ENCODE data around the gene SYNE4. TPM values are rescaled to one million over a fixed set of nuclear protein-coding genes. Genes with fewer than 3 reads are reported as not detected.
"Not testable (repeated sequence)": the region's sequence is repeated elsewhere in the genome, so short reads cannot be mapped to it uniquely, and the experiment has no call there.

Gene SYNE4
- total and polyA plus RNA-seq, 12 donors = 0.26 to 0.62 (median 0.37) TPM; not detected in 7

DNA sequence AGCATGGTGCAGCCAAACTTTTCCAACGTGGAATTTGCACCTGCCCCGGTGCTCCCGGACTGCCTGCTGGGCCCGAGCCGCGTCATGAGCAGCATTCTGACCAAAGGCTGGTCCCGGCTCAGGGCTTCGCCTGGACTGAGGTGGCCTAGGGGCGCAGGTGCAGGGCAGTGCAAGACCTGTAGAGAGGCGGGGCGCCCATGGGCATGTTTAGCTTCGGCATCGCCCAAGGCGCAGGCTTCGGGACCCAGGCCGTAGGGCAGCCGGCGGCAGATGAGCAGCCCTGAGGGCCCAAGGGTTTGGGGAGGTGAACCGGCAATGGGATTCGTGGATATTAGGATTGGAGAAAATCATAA, 48.7 kb downstream of the SYNE4 start:
- Histone ChIP-seq H3K36me3 (no peaks in the 10 kb centered on the region), H3K9me3 (peaks cover 0 to 8% (median 0%) of the 10 kb centered on the region in 11 donors), H3K4me3 (peak overlapping the region in 1 of 10 donors; percentile 42), H3K27ac (no peak overlapping the region), H3K4me1 (peaks cover 0 to 16% (median 7%) of the 10 kb centered on the region in 9 donors), H3K27me3 (peaks cover 13 to 74% (median 48%) of the 10 kb centered on the region in 7 donors)
- WGBS, 2 donors = 31 to 35% methylated on average over 20 of the region's 20 CpGs
- ATAC-seq (no peak), DNase-seq (no peak)
- intact Hi-C loops (cut with DNase I) = no loop called here
- TF ChIP-seq, protein P1, sequence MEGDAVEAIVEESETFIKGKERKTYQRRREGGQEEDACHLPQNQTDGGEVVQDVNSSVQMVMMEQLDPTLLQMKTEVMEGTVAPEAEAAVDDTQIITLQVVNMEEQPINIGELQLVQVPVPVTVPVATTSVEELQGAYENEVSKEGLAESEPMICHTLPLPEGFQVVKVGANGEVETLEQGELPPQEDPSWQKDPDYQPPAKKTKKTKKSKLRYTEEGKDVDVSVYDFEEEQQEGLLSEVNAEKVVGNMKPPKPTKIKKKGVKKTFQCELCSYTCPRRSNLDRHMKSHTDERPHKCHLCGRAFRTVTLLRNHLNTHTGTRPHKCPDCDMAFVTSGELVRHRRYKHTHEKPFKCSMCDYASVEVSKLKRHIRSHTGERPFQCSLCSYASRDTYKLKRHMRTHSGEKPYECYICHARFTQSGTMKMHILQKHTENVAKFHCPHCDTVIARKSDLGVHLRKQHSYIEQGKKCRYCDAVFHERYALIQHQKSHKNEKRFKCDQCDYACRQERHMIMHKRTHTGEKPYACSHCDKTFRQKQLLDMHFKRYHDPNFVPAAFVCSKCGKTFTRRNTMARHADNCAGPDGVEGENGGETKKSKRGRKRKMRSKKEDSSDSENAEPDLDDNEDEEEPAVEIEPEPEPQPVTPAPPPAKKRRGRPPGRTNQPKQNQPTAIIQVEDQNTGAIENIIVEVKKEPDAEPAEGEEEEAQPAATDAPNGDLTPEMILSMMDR (IDR thresholded peaks at IDR 0.05) = no peak

GRCh38 chr19:35959040-35959967, 49.3 kb downstream of the SYNE4 start:
- peaks cover 0 to 20% (median 7%) of the 10 kb centered on the region in 9 donors for H3K4me1 ChIP-seq
- peak overlapping the region in 4 of 10 donors; percentile 10 to 42 (median 19) for H3K4me3 ChIP-seq
- intact Hi-C loops (cut with DNase I) = no loop called here
- H3K27ac ChIP-seq = peak overlapping the region in 1 of 10 donors; percentile 47
- TF ChIP-seq, protein P1 (IDR thresholded peaks at IDR 0.05) = peak in 6 of 9 donors; percentile 20 to 56 (median 43)
- H3K36me3 ChIP-seq = no peaks in the 10 kb centered on the region
- 10 to 11% methylated on average over 90 to 97 of the region's 97 CpGs for WGBS, 2 donors
- peaks cover 13 to 73% (median 48%) of the 10 kb centered on the region in 7 donors for H3K27me3 ChIP-seq
- peaks cover 0 to 8% (median 0%) of the 10 kb centered on the region in 11 donors for H3K9me3 ChIP-seq
- DNase-seq (peak in 1 of 2 donors; percentile 49), ATAC-seq (peak in 7 of 8 donors; percentile 48 to 84 (median 67))

DNA sequence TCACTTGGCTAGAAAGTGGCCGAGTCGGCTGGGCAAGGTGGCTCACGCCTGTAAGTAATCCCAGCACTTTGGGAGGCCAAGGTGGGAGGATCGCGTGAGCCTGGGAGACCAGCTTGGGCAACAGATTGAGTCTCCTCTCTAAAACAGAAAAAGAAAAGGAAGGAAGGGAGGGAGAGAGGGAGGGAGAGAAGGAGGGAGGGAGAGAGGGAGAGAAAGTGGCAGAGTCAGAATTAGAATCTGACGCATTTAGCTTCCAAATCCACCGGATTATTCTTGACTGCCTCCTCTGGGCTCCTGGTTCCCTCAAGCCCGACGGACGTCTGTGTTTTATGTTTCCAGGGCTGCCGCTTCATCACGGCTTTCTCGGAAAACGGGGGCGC, 50.0 kb downstream of the SYNE4 start:
- 32 to 38% methylated on average over 15 of the region's 15 CpGs for WGBS, 2 donors
- Histone ChIP-seq H3K4me3 (peak overlapping the region in 3 of 10 donors; percentile 10 to 42 (median 28)), H3K36me3 (no peaks in the 10 kb centered on the region), H3K4me1 (peaks cover 0 to 27% (median 7%) of the 10 kb centered on the region in 9 donors), H3K27ac (no peak overlapping the region), H3K9me3 (peaks cover 0 to 8% (median 0%) of the 10 kb centered on the region in 11 donors), H3K27me3 (peaks cover 13 to 68% (median 48%) of the 10 kb centered on the region in 7 donors)
- ATAC-seq = no peak
- intact Hi-C loops (cut with DNase I) = no loop called here
- TF ChIP-seq, protein P1 (IDR thresholded peaks at IDR 0.05) = no peak
- DNase-seq = no peak

GRCh38 chr19:35957411-35957810, 51.2 kb downstream of the SYNE4 start:
- DNase-seq; H3K36me3 ChIP-seq; ATAC-seq; intact Hi-C loops (cut with DNase I); H3K9me3 ChIP-seq; H3K27ac ChIP-seq; H3K4me3 ChIP-seq: not testable (repeated sequence)
- H3K27me3 ChIP-seq = peaks cover 13 to 65% (median 47%) of the 10 kb centered on the region in 7 donors
- peaks cover 0 to 38% (median 7%) of the 10 kb centered on the region in 9 donors for H3K4me1 ChIP-seq
- 75 to 79% methylated on average over 8 of the region's 8 CpGs for WGBS, 2 donors

All from heart right ventricle (tissue), 16 donors.